Stomach smooth muscle (tissue), 2 donors: ENCODE results near the gene NT5DC3.

Experiments used
- H3K27ac ChIP-seq: one replicate; pipeline ENCODE4 v1.7.0; 2013; ENCODE audit warnings: mild to moderate bottlenecking, low read length, inconsistent platforms
- H3K27me3 ChIP-seq, 2 donors: one replicate each; pipeline ENCODE4 v1.7.0; 2013; ENCODE audit warnings: low read length in 2 of 2; ENCODE audit not compliant: insufficient read depth in 2 of 2, control insufficient read depth in 1 of 2
- H3K36me3 ChIP-seq, 2 donors: one replicate each; pipeline ENCODE4 v1.7.0; 2013; ENCODE audit warnings: low read length in 2 of 2; ENCODE audit not compliant: control insufficient read depth in 2 of 2, insufficient read depth in 2 of 2
- H3K4me1 ChIP-seq: one replicate; pipeline ENCODE4 v1.7.0; 2013; ENCODE audit warnings: low read length; ENCODE audit not compliant: control insufficient read depth, insufficient read depth
- H3K4me3 ChIP-seq, 2 donors: one replicate each; pipeline ENCODE4 v1.7.0; 2013; ENCODE audit warnings: low read length in 2 of 2
- H3K9ac ChIP-seq, 2 donors: one replicate each; pipeline ENCODE4 v1.7.0; 2013; ENCODE audit warnings: low read length in 2 of 2, mild to moderate bottlenecking in 1 of 2
- H3K9me3 ChIP-seq, 2 donors: one replicate each; pipeline ENCODE4 v1.7.0; 2013; ENCODE audit warnings: low read length in 2 of 2; ENCODE audit not compliant: control insufficient read depth in 2 of 2
- donor health status: healthy.
- donor health status: Pancreatic carcinoma.

Gene NT5DC3

GRCh38 chr12:103769240-103769945 is 71.6 kb downstream of the NT5DC3 start:
- no peaks in the 10 kb centered on the region for H3K9me3 ChIP-seq

DNA sequence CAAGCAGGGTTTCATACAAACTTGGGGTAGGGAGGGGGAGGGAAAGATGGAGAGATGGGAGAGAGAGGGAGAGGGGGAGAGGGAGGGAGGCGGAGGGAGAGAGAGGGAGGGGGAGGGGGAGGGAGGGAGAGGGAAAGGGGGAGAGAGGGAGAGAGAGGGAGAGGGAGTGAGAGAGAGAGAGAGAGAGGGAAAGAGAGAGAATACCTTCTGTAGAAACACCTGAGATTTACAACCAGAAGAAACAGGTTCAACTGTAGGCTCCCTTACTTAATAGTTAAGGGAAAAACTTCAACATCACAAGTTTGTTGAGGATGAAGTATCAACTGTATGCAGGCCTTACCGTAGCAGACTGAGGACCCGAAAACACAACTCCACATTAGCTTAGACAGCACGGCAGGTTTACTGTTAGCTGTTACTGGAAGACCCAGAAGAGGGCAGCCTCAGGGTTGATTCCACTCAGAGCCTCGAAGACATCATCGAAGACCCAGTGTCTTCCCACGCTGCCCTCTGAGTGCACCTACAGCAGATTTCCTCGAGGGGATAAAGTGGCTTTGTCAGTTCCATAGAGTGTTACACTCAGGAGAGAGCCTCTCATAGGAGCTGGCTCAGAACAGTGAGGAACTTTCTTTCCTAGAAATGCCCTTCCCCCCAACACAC is 72.4 kb downstream of the NT5DC3 start:
- H3K27me3 ChIP-seq, result no peaks in the 10 kb centered on the region
- peaks cover 41 to 44% of the 10 kb centered on the region in 2 donors for H3K36me3 ChIP-seq
- H3K27ac ChIP-seq, result no peak overlapping the region
- no peak overlapping the region for H3K4me3 ChIP-seq
- H3K9ac ChIP-seq, result no peak overlapping the region
- no peaks in the 10 kb centered on the region for H3K9me3 ChIP-seq
- peaks cover 19% of the 10 kb centered on the region for H3K4me1 ChIP-seq

More at GRCh38 chr12:103769240-103769945, 71.6 kb downstream of the NT5DC3 start:
- Histone ChIP-seq H3K36me3 (peaks cover 36 to 39% of the 10 kb centered on the region in 2 donors), H3K4me3 (no peak overlapping the region), H3K27me3 (no peaks in the 10 kb centered on the region), H3K27ac (no peak overlapping the region), H3K4me1 (peaks cover 20% of the 10 kb centered on the region), H3K9ac (no peak overlapping the region)

GRCh38 chr12:103766028-103766427 is 75.0 kb downstream of the NT5DC3 start:
- Histone ChIP-seq H3K9ac (no peak overlapping the region), H3K9me3 (no peaks in the 10 kb centered on the region), H3K4me1 (no peaks in the 10 kb centered on the region), H3K27ac (no peak overlapping the region), H3K27me3 (no peaks in the 10 kb centered on the region), H3K4me3 (no peak overlapping the region), H3K36me3 (peaks cover 57 to 61% of the 10 kb centered on the region in 2 donors)

GRCh38 chr12:103765322-103765721 is 75.7 kb downstream of the NT5DC3 start:
- Histone ChIP-seq H3K27ac (no peak overlapping the region), H3K4me3 (no peak overlapping the region), H3K27me3 (no peaks in the 10 kb centered on the region), H3K4me1 (no peaks in the 10 kb centered on the region), H3K9ac (no peak overlapping the region), H3K36me3 (peaks cover 55 to 59% of the 10 kb centered on the region in 2 donors), H3K9me3 (no peaks in the 10 kb centered on the region)

- peaks cover 42 to 58% of the 10 kb centered on the region in 2 donors for H3K36me3 ChIP-seq
- H3K9ac ChIP-seq, result no peak overlapping the region
- H3K27ac ChIP-seq, result no peak overlapping the region
- H3K27me3 ChIP-seq, result no peaks in the 10 kb centered on the region
- H3K4me3 ChIP-seq, result no peak overlapping the region
- H3K9me3 ChIP-seq, result no peaks in the 10 kb centered on the region
- no peaks in the 10 kb centered on the region for H3K4me1 ChIP-seq
Observed at GRCh38 chr12:103762473-103762872, 78.6 kb downstream of the NT5DC3 start.

- Histone ChIP-seq H3K9me3 (no peaks in the 10 kb centered on the region), H3K4me3 (no peak overlapping the region), H3K4me1 (no peaks in the 10 kb centered on the region), H3K36me3 (peaks cover 24 to 42% of the 10 kb centered on the region in 2 donors), H3K27ac (no peak overlapping the region), H3K9ac (no peak overlapping the region), H3K27me3 (no peaks in the 10 kb centered on the region)
Observed at GRCh38 chr12:103758310-103759089, 82.5 kb downstream of the NT5DC3 start.

DNA sequence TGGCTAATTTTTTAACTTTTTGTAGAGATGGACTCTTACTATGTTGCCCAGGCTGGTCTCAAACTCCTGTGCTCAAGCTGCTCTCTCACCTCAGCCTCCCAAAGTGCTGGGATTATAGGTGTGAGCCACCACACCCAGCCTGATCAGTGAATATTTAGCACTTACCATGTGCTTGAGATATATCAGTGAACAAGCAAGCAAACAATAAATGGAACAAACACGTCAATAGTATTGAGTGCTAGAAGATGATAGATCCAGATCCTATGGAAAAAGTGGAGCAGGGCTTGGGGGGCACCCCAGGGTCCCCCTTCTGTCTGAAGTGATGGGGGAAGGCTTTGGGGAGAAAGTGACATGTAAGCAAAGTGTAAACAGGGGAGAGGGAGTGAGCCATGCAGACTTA is 83.8 kb downstream of the NT5DC3 start:
- no peaks in the 10 kb centered on the region for H3K4me1 ChIP-seq
- no peaks in the 10 kb centered on the region for H3K27me3 ChIP-seq
- no peak overlapping the region for H3K4me3 ChIP-seq
- H3K9me3 ChIP-seq, result no peaks in the 10 kb centered on the region
- peaks cover 15 to 32% of the 10 kb centered on the region in 2 donors for H3K36me3 ChIP-seq
- H3K27ac ChIP-seq, result no peak overlapping the region
- no peak overlapping the region for H3K9ac ChIP-seq

- Histone ChIP-seq H3K4me1 (no peaks in the 10 kb centered on the region), H3K27me3 (no peaks in the 10 kb centered on the region), H3K9me3 (no peaks in the 10 kb centered on the region), H3K36me3 (peaks cover 9 to 24% of the 10 kb centered on the region in 2 donors), H3K27ac (no peak overlapping the region), H3K9ac (no peak overlapping the region), H3K4me3 (no peak overlapping the region)
Observed at GRCh38 chr12:103756443-103756842, 84.6 kb downstream of the NT5DC3 start.

GRCh38 chr12:103755425-103755824 is 85.6 kb downstream of the NT5DC3 start:
- Histone ChIP-seq H3K4me3 (no peak overlapping the region), H3K36me3 (peaks cover 5 to 17% of the 10 kb centered on the region in 2 donors), H3K27me3 (no peaks in the 10 kb centered on the region), H3K9ac (no peak overlapping the region), H3K9me3 (no peaks in the 10 kb centered on the region), H3K4me1 (no peaks in the 10 kb centered on the region), H3K27ac (no peak overlapping the region)

DNA sequence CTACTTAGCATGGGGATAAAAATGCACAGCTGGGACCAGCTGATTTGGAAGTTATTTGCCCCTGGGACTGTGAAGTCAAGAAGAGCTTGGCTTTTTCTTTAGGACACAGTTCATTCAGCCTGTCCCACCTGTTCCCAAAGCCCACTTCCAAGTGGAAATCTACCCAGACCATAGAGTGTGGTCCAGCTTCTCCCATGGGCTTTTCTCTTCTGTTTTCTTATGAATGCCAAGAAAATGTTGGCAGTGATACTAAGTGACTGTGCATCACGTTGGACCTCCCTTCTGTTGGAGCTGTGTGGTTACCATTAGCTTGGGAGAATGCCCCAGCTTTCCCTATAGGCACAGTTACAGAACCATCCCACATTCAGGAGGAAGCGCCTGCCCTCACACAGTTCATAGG is 89.4 kb downstream of the NT5DC3 start:
- no peaks in the 10 kb centered on the region for H3K27me3 ChIP-seq
- H3K9me3 ChIP-seq, result no peaks in the 10 kb centered on the region
- no peak overlapping the region for H3K4me3 ChIP-seq
- no peak overlapping the region for H3K9ac ChIP-seq
- peaks cover 2 to 4% of the 10 kb centered on the region in 2 donors for H3K36me3 ChIP-seq
- H3K27ac ChIP-seq, result no peak overlapping the region
- no peaks in the 10 kb centered on the region for H3K4me1 ChIP-seq
